ENCODE measurements around the gene ANKH. TPM values are rescaled to one million over a fixed set of nuclear protein-coding genes. Genes with fewer than 3 reads are reported as not detected.
"Not testable (repeated sequence)": the region's sequence is repeated elsewhere in the genome, so short reads cannot be mapped to it uniquely, and the experiment has no call there.

ANKH gene
- total RNA-seq, 1 donor from 2014 or later, result 43.6 TPM

DNA sequence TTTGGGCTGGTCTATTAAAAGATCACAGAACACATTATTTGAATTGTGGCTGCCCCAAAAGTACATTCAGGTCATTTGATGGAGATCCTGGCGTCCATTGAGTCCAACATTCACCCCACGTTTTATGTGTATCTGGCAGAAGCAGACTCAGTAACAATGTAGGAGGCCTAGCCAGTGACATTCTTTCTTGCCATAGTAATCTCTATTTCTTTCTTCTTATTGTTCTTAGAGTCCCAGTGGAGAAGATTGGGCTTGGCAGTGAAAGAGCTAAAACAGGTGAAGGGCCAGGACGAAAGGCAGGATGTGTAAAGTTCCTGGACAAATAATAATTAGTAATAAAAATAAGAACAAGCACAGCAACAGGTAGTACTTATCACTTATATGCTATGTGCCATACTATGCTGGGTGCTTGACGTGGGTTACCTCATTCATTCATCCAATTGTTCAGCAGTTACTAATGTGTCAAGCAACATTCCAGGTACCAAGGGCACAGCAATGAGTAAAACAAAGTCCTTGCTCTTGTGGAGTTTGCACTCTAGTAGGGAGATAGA, 12.6 kb upstream of the ANKH start:
- intact Hi-C loops (cut with micrococcal nuclease), result no loop called here

DNA sequence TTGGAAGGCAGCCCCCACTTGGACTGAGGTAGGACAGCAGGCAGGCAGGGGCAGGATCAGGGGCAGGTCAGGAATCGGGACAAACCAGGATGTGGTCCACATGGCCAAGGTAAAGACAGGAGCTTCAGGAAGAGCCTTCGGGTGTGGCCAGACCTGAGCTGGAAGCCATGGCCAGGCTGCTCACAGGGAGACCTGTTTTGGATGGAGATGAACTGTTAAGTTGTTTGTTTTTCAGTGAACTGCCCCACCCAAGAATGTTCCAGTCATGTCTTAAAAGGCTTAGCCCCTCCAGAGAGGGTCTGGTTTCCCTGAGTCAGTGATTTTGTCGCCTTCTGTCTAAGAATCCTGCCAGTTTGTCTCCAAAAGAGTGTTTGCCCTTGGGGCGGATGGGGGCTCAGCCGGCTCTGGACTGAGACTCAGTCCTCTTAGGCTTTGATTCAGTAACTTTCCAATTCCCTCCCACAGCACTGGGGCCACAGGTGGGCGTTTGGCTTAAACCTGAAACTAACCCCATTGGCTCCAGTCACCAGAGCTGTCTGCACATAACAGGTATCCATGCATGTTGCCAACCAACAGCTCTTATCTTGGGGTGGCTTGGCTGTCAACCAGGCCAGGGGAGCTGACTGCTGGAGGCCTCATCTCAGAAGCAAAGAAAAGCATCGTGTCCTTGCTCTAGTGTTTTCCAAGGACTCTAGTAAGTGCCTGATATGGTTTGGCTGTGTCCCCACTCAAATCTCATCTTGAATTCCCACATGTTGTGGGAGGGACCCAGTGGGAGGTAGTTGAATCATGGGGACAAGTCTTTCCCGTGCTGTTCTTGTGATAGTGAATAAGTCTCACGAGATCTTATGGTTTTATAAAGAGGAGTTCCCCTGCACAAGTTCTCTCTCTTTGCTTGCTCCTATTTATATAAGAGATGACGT, 11.3 kb upstream of the ANKH start:
- intact Hi-C loops (cut with micrococcal nuclease), result no loop called here

- intact Hi-C loops (cut with micrococcal nuclease), result no loop called here
These were observed 10.2 kb upstream of the ANKH start for GRCh38 chr5:14881826-14882225.

GRCh38 chr5:14880688-14881087, 9.1 kb upstream of the ANKH start:
- intact Hi-C loops (cut with micrococcal nuclease), result no loop called here

DNA sequence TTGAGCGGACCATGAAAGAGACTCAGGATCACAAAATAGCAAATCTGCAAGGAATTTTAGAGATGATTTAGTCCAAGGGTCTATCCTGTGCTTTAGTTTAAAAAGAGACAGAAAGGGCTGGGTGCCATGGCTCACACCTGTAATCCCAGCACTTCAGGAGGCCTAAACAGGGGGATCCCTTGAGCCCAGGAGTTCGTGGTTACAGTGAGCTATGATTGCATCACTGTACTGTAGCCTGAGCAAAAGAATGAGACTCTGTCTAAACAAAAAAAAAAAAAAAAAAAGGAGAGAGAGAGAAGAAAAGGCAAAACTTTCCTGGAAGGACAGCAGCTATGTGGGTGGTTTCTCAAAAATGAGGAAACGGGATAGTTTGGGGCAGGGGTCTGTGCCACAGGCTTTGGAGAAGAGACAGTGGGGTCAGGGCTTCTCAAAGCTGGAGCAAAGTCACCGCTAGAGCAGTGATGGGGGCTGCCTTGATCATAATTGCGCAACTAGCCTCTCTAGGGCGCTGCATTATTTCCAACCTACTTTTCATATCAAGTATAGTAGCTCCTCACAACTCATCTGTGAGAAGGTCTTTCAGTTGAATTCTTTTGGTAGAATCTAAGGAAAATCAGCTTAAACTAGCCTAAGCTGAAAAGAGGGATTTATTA, 8.5 kb upstream of the ANKH start:
- intact Hi-C loops (cut with micrococcal nuclease), result no loop called here

DNA sequence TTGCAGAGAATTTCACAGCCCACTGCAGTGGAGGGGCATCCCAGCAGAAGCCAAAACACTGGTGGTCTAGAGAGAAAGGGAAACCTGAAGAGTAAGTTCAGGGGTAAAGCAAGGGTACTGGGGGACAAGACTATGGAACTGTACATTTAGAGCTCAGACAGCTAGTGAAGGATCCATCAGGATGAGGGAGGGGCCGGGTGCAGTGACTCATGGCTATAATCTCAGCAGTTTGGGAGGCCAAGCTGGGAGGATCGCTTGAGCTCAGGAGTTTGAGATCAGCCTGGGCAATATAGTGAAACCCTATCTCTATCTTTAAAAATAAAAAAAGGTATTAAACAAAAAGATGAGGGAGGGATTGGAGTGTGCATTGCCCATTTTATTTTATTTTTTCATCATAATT, 7.8 kb upstream of the ANKH start:
- intact Hi-C loops (cut with micrococcal nuclease), result no loop called here

GRCh38 chr5:14878192-14878591, 6.6 kb upstream of the ANKH start:
- intact Hi-C loops (cut with micrococcal nuclease), result not testable (repeated sequence)

DNA sequence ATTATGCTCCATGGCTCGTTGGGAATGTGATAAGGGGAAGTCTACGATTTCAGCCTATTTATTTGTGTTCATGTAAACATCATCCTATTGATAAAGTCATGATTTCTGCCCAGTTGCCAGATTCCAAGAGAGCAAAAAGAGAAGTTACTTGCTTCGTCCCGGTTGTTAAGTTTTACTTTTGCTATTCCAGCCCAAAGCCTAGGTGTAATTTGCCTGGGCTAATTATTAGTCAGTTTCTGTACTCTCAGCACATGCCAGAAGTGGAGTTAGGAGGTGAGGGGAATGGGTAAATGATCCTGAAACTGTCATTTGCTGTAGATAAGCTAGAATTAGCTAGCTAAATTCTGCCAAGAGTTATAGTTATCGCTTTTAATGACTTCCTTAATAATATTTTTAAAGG, 4.5 kb upstream of the ANKH start:
- intact Hi-C loops (cut with micrococcal nuclease), result no loop called here

- intact Hi-C loops (cut with micrococcal nuclease), result loop anchor here (2.0 to 5.0 kb wide), 4 partner anchors 74 to 731 kb away; partner anchors contain the start of genes OTULIN and TRIO
These were observed 2.2 kb upstream of the ANKH start for GRCh38 chr5:14873790-14874189.

DNA sequence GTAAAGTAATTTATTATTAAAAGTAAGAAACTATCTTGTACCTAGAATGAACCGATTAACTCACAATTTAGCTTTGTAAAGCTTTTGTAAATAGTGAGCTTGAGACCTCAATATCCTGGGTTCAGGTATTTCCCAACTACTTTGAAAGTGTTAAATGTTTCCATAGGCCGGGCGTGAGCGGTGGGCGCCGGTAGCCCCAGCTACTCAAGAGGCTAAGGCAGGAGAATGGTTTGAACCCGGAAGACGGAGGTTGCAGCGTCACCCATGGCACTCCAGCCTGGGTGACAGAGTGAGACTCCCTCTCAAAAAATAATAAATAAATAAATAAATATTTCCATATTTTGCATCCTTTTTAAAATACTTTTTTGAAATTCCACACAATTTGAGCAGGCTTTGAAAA, 1.5 kb upstream of the ANKH start:
- intact Hi-C loops (cut with micrococcal nuclease), result loop anchor here (2.0 to 5.0 kb wide), 4 partner anchors 74 to 730 kb away; partner anchors contain the start of genes OTULIN and TRIO

DNA sequence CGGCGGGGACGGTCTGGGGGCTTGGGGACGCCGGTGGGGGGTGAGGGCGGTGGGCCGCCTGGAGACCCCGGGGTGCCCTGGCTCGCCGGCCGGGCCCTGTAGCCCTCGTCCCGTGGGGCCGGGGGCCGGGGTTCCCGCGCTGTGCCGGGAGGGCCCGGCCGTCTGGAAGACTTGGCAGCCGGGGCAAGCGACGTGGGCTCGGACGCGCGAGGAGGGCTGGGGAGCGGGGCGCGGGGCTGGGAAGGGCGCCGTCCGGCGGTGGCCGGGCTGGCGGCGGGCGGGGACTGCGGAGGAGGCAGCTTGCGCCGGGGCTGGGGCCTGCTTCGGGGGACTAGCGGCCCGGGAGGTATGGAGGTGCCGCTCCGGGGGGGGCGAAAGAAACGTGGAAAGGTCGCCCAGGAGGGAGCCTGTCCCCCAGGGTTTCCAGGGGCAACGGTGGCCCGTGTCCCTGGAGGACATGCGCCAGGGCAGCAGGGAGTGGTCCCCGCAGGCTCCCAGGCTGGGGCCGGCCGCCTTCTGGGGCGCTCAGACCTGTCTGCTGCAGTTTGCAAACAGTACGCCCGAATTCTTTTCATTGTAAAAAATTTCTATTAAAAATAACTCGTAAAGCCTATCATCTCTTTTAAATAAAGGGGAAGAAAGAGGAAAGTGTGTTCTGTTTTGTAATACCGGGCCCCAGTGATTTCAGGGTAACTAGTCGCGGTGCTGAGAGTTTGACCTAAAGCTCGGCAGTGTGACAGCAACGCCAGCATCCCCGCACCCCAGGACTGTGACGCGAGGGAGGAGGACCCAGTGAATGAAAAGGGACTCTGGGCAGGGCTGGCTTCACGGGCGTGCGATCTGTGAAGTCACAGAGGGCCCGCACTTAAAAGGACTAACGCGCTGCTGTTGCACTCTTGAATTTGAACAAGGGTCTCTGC, 752 bp upstream of the ANKH start:
- intact Hi-C loops (cut with micrococcal nuclease), result loop anchor here (1.0 to 5.0 kb wide), 5 partner anchors 75 to 730 kb away; partner anchors contain the start of genes OTULIN and TRIO

- intact Hi-C loops (cut with micrococcal nuclease), result loop anchor here (1.0 to 5.0 kb wide), 10 partner anchors 56 to 506 kb away; partner anchors contain the start of gene OTULINL
These were observed 1.0 kb downstream of the ANKH start for GRCh38 chr5:14870337-14871213.

DNA sequence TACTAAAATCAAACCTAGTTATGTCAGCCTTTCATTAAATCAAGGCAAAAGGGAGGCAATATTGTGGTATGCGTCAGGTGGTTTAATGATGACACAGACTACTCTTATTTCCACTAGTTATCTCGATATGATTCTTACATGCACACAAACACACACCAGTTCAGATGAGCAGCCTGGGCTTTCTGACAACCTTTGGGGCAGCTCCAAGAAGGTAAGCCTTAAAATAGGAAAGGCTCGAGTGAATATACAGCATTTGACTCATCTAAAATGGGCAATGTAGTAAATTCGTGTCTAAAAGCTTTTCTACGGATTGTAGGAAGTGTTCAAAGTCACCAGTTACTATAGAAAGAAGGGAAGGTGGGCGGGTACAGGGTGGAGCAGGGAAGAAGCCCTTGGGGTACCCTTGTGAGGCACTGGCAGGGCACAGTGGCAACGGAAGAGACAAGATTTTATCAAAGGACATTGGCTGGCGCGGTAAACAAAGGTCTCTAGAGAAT, 1.9 kb downstream of the ANKH start:
- intact Hi-C loops (cut with micrococcal nuclease), result loop anchor here (1.0 to 5.0 kb wide), 8 partner anchors 57 to 505 kb away; partner anchors contain the start of gene OTULINL

GRCh38 chr5:14869233-14869632, 2.3 kb downstream of the ANKH start:
- intact Hi-C loops (cut with micrococcal nuclease), result no loop called here

DNA sequence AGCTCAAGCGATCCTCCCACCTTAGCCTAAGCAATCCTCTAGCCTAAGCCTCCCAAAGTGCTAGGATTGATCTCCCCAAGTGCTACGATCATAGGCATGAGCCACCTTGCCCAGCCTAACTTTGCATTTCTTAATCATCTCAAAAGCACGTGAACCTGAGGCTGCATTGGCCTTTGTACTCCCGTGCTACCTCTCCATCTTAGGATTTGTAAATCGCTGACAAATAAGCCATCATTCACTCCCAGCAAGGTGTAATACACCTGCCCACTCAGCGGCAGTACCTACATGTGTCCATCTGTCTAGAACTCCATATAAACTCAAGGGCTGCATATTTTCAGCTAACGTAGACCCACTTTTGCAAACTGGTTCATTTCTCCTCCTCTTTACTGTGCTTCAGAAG, 2.8 kb downstream of the ANKH start:
- intact Hi-C loops (cut with micrococcal nuclease), result no loop called here

DNA sequence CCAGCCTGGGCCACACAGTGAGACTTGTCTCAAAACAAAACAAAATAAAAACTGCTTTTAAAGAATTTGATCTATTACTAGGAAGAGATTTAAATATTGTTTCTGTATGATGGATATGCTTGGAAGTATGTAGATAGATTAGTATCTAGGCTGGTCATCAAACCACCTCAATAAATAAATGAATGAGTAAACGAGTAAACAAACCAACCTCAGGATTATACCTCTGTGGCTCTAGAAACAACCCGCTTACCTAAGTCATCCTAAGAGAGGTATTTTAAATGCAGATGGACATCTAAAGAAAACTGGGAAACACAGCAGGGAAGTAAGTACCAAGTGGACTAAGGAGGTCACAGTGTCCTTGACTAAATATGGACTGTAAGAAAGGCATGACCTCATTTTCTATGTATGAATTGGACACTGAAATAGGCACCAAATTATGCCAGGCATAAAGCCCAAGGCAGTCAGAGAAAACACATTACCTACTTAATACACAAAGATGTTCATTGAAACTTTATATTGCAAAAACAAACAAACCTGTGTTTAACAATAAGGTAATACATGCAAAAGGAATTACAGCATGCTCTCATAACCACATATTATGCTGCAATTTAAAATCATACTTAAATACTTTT, 7.3 kb downstream of the ANKH start:
- intact Hi-C loops (cut with micrococcal nuclease), result no loop called here

DNA sequence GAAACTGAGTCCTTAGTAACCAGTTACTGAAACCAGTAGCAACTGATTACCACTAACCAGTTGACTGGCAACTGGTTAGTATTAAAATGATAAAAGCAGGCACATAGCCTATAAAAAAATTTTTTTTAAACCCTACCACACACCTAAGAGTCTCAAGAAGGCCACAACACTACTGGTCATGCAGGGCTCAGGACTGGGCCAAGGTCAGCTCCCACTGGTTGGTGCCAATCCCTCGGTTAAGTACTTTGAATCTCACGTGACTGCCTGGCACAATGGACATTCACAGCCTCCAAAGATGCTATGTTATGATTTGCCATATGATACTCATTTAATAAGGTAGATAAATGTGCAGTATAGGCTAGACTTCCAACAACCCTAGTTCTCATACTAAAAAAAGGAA, 8.5 kb downstream of the ANKH start:
- intact Hi-C loops (cut with micrococcal nuclease), result no loop called here

- intact Hi-C loops (cut with micrococcal nuclease), result no loop called here
These were observed 10.3 kb downstream of the ANKH start for GRCh38 chr5:14861123-14861765.

DNA sequence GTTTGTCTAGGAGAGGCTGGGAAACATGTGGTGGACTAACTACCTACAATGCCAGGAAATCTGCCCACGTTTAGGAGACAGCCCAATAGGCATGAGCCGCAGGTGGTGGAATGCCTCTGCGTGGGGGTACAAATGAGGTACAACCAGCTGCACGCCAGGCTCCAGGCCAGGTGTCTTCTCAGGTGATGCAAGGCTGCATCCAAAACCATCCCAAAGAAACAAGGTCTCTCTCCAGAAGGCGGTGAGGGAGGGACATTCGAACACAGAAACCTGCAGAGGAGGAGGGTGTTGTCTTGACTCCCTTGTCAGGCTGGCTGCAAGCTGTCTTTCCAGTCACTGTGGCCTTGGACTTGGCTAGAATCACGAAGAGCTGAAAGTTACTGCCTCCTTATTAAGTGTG, 11.6 kb downstream of the ANKH start:
- intact Hi-C loops (cut with micrococcal nuclease), result no loop called here

All from T-helper 1 cell treated with Interleukin-12 subunit alpha and Interleukin-12 subunit beta and Interleukin-4 antibody, amounts not matched to agents 30 ng/mL and 1 ng/mL, for 36 hours (primary cell).